Inflammatory macrophage treated with lipopolysaccharide for 1 hour (primary cell): ENCODE results near the gene DRC1.

Experiments
- DNase-seq, 2 donors: peaks; one replicate each; pipeline ENCODE4 v3.0.0-alpha.2; 2020 to 2022

Gene DRC1

GRCh38 chr2:26479131-26479788 lies 77.5 kb downstream of the DRC1 start:
- DNase-seq, result no peak

- no peak for DNase-seq
Measured at GRCh38 chr2:26479789-26480565, 78.3 kb downstream of the DRC1 start.

GRCh38 chr2:26480566-26481423 lies 79.1 kb downstream of the DRC1 start:
- no peak for DNase-seq

DNA sequence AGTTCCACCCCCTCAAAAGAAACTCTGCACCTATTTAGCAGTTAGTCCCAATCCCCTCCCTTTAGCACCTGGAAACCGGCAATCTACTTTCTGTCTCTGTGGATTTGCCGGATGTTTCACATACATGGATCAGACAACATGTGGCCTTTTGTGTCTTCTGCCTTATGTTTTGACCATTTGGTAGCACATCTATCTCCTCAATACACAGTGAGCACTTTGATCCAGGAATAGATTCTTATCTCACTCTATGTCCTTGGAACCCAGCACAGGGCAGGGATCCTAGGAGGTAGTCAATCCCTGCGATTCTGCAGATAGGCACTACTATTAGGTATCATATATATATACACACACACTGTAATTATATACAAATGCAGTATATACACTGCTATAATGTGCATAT lies 80.0 kb downstream of the DRC1 start:
- DNase-seq, result no peak

DNA sequence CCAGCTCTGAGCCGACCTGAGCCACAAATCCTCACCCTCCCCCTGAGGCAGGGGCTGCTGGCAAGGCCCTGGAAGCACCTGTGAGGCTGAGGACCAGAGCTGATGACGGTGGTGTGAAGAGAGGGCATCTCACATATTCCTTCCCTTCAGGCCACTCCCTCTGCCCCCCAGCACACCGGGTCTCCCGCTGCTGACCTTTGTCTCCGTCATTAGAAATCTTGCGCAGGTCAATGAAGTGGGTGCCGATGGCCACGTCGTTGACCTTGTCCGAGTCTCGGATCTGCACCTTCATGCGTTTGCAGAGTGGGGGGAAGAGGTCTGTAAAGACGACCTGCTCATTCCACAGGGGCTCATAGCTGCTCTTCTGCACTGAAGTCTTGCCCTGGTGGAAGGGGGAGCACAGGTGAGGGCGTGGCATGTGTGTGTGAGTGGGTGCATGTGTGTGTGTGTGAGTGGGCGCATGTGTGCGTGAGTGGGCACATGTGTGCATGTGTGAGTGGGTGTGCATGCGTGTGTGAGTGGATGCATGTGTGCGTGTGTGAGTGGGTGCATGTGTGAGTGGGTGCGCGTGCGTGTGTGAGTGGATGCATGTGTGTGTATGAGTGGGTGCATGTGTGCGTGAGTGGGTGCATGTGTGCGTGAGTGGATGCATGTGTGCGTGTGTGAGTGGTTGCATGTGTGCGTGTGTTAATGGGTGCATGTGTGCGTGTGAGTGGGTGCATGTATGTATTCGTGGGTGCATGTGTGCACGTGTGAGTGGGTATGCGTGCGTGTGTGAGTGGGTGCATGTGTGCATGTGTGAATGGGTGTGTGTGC lies 80.7 kb downstream of the DRC1 start:
- no peak for DNase-seq

GRCh38 chr2:26483027-26483326 lies 81.3 kb downstream of the DRC1 start:
- DNase-seq, result no peak

GRCh38 chr2:26483516-26483915 lies 81.8 kb downstream of the DRC1 start:
- DNase-seq, result no peak

GRCh38 chr2:26483957-26484565 lies 82.3 kb downstream of the DRC1 start:
- no peak for DNase-seq

GRCh38 chr2:26484579-26484978 lies 82.9 kb downstream of the DRC1 start:
- DNase-seq, result no peak

GRCh38 chr2:26485099-26485498 lies 83.4 kb downstream of the DRC1 start:
- DNase-seq, result no peak

GRCh38 chr2:26485725-26486418 lies 84.2 kb downstream of the DRC1 start:
- no peak for DNase-seq

- no peak for DNase-seq
Measured at GRCh38 chr2:26486789-26487188, 85.1 kb downstream of the DRC1 start.

- DNase-seq, result no peak
Measured at GRCh38 chr2:26487192-26487591, 85.5 kb downstream of the DRC1 start.

DNA sequence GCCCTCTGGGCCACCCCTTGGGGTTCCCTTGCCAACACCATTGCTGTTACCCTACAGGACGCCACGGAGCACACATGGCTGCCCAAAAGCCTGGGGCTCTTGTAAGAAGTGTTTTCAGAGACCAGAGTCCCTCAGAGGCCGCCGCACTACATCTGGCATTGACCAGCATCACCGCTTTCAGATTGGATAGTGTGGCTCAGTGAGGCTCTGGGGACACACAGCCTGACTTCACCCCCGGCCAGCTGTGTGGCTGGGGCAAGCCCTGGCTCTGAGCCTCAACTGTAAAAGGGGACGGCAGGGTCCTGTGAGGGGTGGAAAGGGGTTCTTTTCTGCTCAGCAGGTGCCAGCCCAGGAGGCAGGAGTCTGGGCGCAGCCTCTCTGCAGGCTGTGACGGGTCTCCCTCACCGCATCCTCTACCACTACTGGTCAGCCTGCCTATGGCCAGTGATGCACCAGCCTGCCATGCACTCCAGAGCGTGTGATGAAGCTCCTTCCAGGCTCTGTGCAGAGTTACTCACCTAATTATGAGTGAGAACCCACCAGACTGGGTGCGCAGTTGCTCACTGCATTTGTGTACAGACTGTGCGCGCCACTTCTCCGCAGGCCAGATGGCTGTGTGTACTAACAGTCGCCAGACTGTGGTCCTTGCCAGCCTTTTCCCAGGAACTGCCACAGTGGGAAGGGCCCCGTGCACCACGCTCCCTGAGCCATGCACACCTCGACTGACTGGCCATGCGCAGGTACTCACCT lies 86.9 kb downstream of the DRC1 start:
- no peak for DNase-seq

DNA sequence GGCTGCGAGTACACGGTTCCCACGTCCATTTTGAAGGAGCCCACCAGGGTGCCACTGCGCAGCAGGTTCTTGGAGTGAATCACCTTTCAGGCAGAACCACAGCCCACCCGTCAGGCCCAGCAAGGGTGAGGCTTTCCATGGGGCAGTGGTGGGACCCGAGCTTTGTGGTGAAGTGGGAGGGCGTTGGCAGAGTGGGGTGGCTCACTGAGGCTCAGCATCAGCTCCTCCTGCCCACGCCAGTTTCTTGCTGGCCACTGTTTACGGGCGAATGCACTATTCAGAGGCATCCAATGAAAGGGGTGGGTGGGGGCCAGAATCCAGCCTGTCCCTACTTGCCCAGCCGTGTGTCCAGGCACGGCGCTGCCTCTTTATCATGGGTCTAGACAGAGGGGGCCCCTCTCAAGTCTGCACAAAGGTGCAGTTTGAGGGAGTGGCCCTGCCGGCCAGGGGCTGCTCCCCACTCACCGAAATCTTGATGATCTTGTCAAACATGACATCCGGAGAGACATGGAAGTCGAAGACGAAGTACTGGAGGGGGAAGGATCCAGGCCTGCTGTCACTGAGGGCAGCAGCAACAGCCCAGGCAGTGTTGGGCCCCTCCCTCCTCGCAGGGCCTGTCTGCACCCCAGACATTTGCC lies 87.6 kb downstream of the DRC1 start:
- no peak for DNase-seq

GRCh38 chr2:26491563-26492167 lies 89.9 kb downstream of the DRC1 start:
- DNase-seq, result no peak

- peak; percentile 37 to 46 for DNase-seq
Measured at GRCh38 chr2:26492749-26493515, 91.2 kb downstream of the DRC1 start.

DNA sequence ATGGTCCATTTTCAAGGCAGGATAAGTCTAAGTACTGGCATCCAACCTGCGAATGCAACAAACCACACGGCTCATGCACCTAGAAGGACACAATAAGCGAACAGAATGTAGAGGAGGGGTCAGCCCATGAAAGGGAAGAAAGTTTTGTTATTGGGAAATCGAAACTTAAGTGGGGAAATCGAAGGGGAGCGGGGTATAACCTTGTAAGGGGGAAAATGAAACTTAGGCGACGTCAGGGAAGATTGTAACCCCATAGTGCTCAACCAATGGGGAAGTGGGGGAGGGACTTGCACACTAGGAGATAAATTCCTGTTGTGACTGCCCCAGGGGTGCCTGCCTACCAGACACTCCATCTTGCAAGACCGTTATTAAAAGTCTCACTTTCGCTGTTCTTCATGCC lies 91.8 kb downstream of the DRC1 start:
- peak; percentile 23 to 92 for DNase-seq

- no peak for DNase-seq
Measured at GRCh38 chr2:26494199-26494598, 92.5 kb downstream of the DRC1 start.
